ENCODE results near the gene TCF21.

DNA sequence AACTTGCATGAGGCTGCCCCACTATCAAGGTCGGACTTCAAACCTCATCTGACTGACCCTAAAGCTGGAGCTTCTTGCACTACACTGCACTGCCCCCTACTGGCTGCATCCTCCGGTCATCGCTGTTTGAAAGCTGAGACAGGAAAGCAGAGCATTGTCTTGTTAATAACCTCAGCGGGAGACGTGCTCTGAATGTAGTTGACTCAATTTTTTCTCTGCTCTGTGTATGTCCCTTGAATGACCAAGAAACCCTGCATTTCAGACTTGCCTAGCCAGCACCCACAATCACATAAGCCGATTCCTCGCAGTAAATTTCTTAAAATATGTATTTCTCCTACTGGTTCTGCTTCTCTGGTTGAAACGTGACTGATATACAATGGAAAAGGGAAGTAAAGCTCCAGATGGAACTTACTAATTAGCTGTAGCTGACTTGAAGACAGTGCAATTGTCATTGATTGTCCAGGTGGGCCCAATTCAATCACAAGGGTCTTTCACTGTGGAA is 27.8 kb downstream of the TCF21 start:
- TF ChIP-seq POLR2A (IDR thresholded peaks at IDR 0.05; ENCODE audit: low read length) = no peak
- TF ChIP-seq GATA1 (IDR thresholded peaks at IDR 0.05; ENCODE audit: low read depth, low read length) = no peak
